LNCaP clone FGC (cell line): ENCODE results near the gene MT1F.

Experiments used
- DNase-seq: peaks from one replicate; pipeline ENCODE4 v3.0.0-alpha.2; 2011; ENCODE audit warnings: low read depth
- H3K4me3 ChIP-seq: 2 replicates; pipeline ENCODE4 v1.5.1; 2011; ENCODE audit warnings: mild to moderate bottlenecking, low read depth, low read length, control low read depth
- TF ChIP-seq, protein P1 (sequence below): IDR thresholded peaks from 2 replicates; pipeline ENCODE4 v1.5.1; 2012; ENCODE audit warnings: mild to moderate bottlenecking; ENCODE audit not compliant: control insufficient read depth, insufficient read depth; ENCODE audit errors: extremely low read depth

Gene MT1F

DNA sequence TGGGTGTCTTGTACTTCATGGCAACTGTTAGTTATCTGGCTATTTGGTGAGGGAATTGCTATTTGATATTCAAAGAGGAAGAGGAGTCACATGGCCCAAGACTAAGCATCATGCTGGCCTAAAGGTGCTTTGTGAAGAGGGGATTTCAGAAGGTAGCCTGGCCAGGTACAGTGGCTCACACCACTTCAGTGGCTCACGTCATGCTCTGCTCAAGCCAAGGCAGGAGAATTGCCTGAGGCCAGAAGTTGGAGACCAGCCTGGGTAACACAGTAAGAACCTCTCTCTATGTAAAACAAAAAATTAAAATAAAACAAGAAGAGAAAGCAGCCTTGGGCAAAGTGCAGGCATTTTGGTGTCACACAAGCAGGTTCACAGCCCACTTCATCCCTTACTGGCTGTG is 12.4 kb upstream of the MT1F start:
- TF ChIP-seq, protein P1, sequence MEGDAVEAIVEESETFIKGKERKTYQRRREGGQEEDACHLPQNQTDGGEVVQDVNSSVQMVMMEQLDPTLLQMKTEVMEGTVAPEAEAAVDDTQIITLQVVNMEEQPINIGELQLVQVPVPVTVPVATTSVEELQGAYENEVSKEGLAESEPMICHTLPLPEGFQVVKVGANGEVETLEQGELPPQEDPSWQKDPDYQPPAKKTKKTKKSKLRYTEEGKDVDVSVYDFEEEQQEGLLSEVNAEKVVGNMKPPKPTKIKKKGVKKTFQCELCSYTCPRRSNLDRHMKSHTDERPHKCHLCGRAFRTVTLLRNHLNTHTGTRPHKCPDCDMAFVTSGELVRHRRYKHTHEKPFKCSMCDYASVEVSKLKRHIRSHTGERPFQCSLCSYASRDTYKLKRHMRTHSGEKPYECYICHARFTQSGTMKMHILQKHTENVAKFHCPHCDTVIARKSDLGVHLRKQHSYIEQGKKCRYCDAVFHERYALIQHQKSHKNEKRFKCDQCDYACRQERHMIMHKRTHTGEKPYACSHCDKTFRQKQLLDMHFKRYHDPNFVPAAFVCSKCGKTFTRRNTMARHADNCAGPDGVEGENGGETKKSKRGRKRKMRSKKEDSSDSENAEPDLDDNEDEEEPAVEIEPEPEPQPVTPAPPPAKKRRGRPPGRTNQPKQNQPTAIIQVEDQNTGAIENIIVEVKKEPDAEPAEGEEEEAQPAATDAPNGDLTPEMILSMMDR = no peak
- H3K4me3 ChIP-seq = no peak overlapping the region
- DNase-seq = no peak

DNA sequence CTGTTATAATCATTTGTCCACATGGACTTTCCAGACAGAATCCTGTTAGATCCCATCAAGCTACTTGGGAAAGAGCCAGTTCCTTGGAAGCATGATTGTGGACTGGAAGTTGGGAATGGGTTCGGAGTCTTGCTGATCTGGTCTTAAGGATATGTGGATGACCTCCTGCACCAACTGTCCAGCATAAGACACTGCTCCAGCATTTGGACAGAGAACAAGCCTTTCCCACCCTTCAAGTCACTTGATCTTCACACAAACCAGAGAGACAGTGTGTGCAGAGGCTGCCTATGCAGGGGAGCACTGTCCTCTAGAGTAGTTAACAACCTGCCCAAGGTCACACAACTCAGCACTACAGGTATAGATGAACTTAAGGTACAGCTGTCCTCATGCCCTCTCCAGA is 11.9 kb upstream of the MT1F start:
- H3K4me3 ChIP-seq = no peak overlapping the region
- TF ChIP-seq, protein P1 = no peak
- no peak for DNase-seq

DNA sequence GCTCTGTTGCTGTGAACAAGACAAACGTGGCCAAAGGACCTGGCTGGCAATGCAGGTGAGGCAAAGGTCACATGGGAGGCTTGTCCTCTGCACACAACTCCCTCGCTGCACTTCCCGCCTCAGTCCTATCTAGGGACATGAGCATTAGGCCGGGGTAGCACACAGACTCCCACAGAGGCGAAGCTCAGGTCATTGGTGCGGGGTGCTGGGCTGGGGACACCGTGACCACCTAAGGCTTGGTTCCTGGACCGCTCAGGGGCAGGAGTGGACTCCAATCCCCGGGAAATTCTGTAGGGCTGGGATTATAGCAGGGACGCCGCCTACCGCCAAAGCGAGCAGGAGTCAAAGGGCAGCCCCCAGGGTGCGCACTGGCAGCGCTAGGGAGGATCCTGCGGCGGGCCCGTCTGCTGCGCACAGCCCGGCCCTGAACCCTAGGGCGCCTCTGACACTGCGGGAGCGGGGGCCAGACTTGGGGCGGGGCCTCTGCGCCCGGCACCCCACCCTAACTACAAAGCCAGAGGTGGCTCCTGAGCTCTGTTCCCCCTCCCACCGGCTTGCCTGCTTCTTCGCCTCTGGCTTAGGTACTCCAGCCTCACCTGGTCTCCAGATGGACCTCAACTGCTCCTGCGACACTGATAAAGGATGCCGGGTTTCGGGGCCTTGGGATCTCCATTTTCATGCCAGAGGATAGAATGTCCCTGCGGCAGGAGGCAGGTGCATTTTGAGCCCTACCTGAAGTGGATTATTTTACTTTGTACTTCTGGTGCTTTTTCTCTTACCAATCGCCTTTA is 9.9 kb upstream of the MT1F start:
- TF ChIP-seq, protein P1 = no peak
- no peak for DNase-seq
- no peak overlapping the region for H3K4me3 ChIP-seq

DNA sequence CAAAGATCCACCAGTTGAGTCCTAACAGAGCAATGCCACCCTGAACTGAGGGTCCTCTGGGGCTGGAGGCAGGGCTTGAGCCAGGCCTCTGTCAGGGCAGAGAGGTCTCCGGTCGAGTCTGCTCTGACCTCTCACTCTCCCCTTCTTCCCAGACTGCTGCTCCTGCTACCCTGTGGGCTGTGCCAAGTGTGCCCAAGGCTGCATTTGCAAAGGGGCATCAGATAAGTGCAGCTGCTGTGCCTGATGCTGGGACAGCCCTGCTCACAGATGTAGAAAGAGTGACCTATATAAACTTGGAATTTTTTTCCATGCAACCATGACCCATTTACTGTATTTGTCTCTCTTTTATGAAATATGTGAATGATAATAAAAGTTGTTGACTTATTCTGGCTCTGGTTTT is 8.5 kb upstream of the MT1F start:
- H3K4me3 ChIP-seq = no peak overlapping the region
- TF ChIP-seq, protein P1 = no peak
- no peak for DNase-seq

DNA sequence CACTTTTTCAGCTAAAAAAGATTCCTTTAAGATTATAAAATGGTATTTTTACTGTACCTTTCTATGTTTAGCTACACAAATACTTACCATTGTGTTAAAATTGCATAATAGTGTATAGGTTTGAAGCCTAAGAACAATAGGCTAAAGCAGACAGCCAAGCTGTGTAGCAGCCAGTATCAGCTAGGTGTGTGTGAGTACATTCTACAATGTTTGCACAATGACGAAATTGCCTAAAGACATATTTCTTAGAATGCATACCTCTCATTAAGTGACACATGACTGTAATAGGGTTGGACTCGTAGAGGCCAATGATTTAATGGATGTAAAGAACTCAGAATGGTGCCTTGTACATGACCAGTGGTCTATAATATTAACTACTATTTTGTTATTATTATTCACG is 7.9 kb upstream of the MT1F start:
- TF ChIP-seq, protein P1 = no peak
- no peak for DNase-seq
- H3K4me3 ChIP-seq = no peak overlapping the region

DNA sequence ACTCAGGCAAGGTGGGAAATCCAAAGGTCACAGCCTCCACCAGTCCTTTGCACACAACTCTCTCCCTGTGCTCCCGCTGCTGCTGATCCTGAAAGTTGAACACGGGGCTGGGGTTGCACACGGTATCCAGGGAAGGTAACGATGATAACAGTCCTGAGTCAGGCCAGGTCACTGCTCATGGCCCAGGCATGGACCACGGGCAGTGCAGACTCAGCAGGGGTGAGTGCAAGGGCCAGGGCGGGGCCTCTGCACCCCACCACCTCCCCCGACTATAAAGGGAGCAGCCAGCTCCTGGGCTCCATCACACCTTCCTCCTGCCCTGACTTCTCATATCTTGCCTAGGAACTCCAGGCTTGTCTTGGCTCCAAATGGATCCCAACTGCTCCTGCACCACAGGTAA is 6.2 kb upstream of the MT1F start, which contains the start of gene MT1B:
Gene MT1B (plus strand): TSS at position 301 of the 400 bp plus-strand sequence. CDS start 68 bp downstream, at position 369.
- DNase-seq = no peak
- no peak within 1 kb of the TSS for H3K4me3 ChIP-seq
- TF ChIP-seq, protein P1 = no peak

DNA sequence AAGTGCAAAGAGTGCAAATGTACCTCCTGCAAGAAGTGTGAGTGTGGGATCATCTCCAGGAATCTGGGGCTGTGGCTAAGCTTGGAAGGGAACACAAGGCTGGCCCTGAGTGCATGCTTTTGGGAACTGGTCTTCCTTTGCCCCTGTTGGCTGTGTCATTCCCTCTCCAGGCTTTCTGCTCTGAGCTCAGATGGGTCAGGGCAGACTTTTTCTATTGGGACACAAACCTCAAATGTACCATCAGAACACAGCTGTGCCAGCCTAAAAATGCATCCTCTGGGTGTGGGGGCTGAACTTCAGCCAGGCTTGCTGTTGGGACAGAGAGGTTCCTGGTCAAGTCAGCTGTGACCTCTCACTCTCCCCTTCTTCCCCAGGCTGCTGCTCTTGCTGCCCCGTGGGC is 5.2 kb upstream of the MT1F start:
- H3K4me3 ChIP-seq = no peak overlapping the region
- TF ChIP-seq, protein P1 = no peak
- no peak for DNase-seq
